ENCODE measurements around the gene IMPA2.
"Not testable (repeated sequence)": the region's sequence is repeated elsewhere in the genome, so short reads cannot be mapped to it uniquely, and the experiment has no call there.

IMPA2 gene

DNA sequence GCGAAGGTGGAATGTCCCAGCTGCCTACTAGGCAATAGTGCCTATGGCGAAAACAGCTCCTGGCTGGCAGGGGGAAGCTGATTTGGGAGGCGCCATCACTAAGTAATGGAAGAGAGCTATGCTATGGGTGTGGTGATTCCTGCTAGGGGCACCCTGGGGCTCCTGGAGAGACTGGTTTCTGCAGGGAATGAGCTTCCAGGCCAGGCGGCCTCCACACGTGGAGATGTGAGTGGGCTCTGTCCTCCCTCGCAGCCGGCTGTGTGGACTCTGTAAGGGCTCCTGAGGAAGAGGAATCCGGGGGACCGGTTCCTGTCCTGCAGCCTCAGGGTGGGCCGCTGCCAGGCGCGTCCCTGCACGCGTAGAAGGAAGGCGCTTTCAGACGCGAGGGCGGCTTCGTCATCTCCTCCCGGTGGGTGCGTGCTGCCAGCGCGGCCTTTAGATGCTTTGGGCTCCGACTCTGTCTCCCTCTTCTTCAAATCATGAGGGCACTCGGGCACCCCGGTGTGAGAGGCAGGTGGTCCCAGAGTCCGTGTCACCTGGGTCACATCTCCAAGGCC lies 56.9 kb downstream of the IMPA2 start:
- no peaks in the 10 kb centered on the region for H3K79me2 ChIP-seq (ENCODE audit: insufficient read depth, low read length)
- no peaks in the 10 kb centered on the region for H3K4me1 ChIP-seq (ENCODE audit: insufficient read depth, low read length, poor library complexity, severe bottlenecking)
- no peaks in the 10 kb centered on the region for H3K27me3 ChIP-seq (ENCODE audit: insufficient read depth, low read length, poor library complexity, severe bottlenecking)
- H3K4me2 ChIP-seq (ENCODE audit: low read depth, low read length, poor library complexity, severe bottlenecking) = no peak overlapping the region
- H3K9ac ChIP-seq (ENCODE audit: low read depth, low read length, poor library complexity, severe bottlenecking) = no peak overlapping the region
- H3K4me3 ChIP-seq (ENCODE audit: low read length, poor library complexity, severe bottlenecking) = no peak overlapping the region
- H2AFZ ChIP-seq (ENCODE audit: low read length) = no peak overlapping the region; the same call in 1 of the 2 replicates
- H3K9me2 ChIP-seq (replicated peaks; ENCODE audit: low read depth, low read length) = no peaks in the 10 kb centered on the region
- H3F3A ChIP-seq (ENCODE audit: low read depth) = no peaks in the 10 kb centered on the region
- H3K9me3 ChIP-seq (ENCODE audit: insufficient read depth, low read depth, low read length) = no peaks in the 10 kb centered on the region
- TF ChIP-seq, protein P1, sequence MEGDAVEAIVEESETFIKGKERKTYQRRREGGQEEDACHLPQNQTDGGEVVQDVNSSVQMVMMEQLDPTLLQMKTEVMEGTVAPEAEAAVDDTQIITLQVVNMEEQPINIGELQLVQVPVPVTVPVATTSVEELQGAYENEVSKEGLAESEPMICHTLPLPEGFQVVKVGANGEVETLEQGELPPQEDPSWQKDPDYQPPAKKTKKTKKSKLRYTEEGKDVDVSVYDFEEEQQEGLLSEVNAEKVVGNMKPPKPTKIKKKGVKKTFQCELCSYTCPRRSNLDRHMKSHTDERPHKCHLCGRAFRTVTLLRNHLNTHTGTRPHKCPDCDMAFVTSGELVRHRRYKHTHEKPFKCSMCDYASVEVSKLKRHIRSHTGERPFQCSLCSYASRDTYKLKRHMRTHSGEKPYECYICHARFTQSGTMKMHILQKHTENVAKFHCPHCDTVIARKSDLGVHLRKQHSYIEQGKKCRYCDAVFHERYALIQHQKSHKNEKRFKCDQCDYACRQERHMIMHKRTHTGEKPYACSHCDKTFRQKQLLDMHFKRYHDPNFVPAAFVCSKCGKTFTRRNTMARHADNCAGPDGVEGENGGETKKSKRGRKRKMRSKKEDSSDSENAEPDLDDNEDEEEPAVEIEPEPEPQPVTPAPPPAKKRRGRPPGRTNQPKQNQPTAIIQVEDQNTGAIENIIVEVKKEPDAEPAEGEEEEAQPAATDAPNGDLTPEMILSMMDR (conservative IDR thresholded peaks at IDR 0.05; ENCODE audit: low read length) = no peak
- no peak for TF ChIP-seq EZH2phosphoT487 (IDR thresholded peaks at IDR 0.05; ENCODE audit: borderline replicate concordance)
- no peaks in the 10 kb centered on the region for H4K20me1 ChIP-seq (ENCODE audit: insufficient read depth, low read length, poor library complexity, severe bottlenecking)
- no peaks in the 10 kb centered on the region for H3K36me3 ChIP-seq (ENCODE audit: insufficient read depth, low read length)

DNA sequence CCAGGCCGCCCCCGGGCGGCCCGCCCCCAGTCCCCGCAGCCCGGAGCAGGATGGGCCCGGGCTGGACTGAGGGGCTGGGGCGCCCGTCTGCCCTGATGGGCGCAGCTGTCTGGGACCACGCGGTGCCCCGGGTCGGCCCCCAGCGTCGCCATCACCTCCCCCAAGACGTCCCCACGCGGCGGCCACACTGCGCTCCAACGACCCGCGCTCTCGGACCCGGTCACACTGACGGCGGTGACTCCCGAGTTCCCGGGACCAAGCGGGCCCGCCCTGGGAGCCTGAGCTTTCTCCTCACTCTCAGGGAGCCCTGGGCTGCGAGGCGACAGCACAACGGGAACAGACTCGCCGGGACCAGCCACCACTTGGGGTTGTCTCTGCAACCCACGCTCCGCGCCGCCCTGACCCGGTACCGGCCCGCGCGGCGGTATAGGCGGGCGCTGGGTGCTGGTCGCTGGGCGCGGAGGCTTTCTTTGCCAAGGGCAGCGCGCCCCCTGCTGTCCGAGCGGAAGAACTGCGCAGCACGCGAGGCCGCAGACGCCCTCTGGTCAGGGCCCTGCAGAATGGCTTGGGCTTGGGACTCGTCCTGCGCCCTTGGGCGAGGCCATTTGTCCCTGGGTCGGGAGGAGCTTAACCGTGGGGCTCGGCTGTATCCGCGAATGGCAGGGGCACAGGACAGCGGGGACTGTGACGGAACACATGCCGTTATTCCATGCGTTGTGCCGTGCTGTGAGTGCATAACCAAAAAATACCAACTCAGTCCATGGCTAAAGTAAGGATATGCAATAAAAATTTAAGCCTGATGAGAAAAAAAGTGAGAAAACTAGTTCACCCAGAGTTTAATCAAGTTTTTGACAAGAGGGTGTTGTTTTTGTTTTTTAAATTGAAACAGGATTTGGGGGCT lies 57.6 kb downstream of the IMPA2 start:
- no peak overlapping the region for H3K9ac ChIP-seq (ENCODE audit: low read depth, low read length, poor library complexity, severe bottlenecking)
- H3F3A ChIP-seq (ENCODE audit: low read depth) = no peaks in the 10 kb centered on the region
- H3K27me3 ChIP-seq (ENCODE audit: insufficient read depth, low read length, poor library complexity, severe bottlenecking) = no peaks in the 10 kb centered on the region
- H3K9me2 ChIP-seq (replicated peaks; ENCODE audit: low read depth, low read length) = no peaks in the 10 kb centered on the region
- peak overlapping the region; percentile 65 for H3K4me2 ChIP-seq (ENCODE audit: low read depth, low read length, poor library complexity, severe bottlenecking)
- no peaks in the 10 kb centered on the region for H3K36me3 ChIP-seq (ENCODE audit: insufficient read depth, low read length)
- H3K4me3 ChIP-seq (ENCODE audit: low read length, poor library complexity, severe bottlenecking) = peak overlapping the region; percentile 60
- H3K79me2 ChIP-seq (ENCODE audit: insufficient read depth, low read length) = no peaks in the 10 kb centered on the region
- H3K4me1 ChIP-seq (ENCODE audit: insufficient read depth, low read length, poor library complexity, severe bottlenecking) = no peaks in the 10 kb centered on the region
- TF ChIP-seq, protein P1 (conservative IDR thresholded peaks at IDR 0.05; ENCODE audit: low read length) = peak; percentile 80
- no peak for TF ChIP-seq EZH2phosphoT487 (IDR thresholded peaks at IDR 0.05; ENCODE audit: borderline replicate concordance)
- H2AFZ ChIP-seq (ENCODE audit: low read length) = peak overlapping the region; percentile 75
- H3K9me3 ChIP-seq (ENCODE audit: insufficient read depth, low read depth, low read length) = no peaks in the 10 kb centered on the region
- no peaks in the 10 kb centered on the region for H4K20me1 ChIP-seq (ENCODE audit: insufficient read depth, low read length, poor library complexity, severe bottlenecking)

DNA sequence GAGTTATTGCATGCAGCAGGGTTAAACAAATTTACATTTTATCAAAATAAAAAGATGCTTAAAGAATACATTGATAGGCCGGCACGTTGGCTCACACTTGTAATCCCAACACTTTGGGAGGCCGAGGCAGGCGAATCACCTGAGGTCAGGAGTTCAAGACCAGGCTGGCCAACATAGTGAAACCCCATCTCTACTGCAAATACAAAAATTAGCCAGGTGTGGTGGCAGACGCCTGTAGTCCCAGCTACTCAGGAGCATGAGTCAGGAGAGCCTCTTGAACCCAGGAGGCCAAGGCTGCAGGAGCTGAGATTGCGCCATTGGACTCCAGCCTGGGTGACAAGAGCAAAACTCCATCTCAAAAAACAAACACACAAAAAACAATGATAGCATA lies 58.2 kb downstream of the IMPA2 start:
- H3K9me3 ChIP-seq (ENCODE audit: insufficient read depth, low read depth, low read length); H3F3A ChIP-seq (ENCODE audit: low read depth); H3K36me3 ChIP-seq (ENCODE audit: insufficient read depth, low read length); H3K27me3 ChIP-seq (ENCODE audit: insufficient read depth, low read length, poor library complexity, severe bottlenecking); H3K79me2 ChIP-seq (ENCODE audit: insufficient read depth, low read length); H3K9ac ChIP-seq (ENCODE audit: low read depth, low read length, poor library complexity, severe bottlenecking); H4K20me1 ChIP-seq (ENCODE audit: insufficient read depth, low read length, poor library complexity, severe bottlenecking); H3K4me3 ChIP-seq (ENCODE audit: low read length, poor library complexity, severe bottlenecking); H3K4me2 ChIP-seq (ENCODE audit: low read depth, low read length, poor library complexity, severe bottlenecking); H3K9me2 ChIP-seq (replicated peaks; ENCODE audit: low read depth, low read length); H3K4me1 ChIP-seq (ENCODE audit: insufficient read depth, low read length, poor library complexity, severe bottlenecking): not testable (repeated sequence)
- peak overlapping the region; percentile 75; the same call in 1 of the 2 replicates for H2AFZ ChIP-seq (ENCODE audit: low read length)
